NB4 (cell line): Measurements from ENCODE around the gene SLC66A2.
"Not testable (repeated sequence)": the region's sequence is repeated elsewhere in the genome, so short reads cannot be mapped to it uniquely, and the experiment has no call there.

Source experiments
- POLR2A ChIP-seq: IDR thresholded peaks from 2 replicates; pipeline ENCODE4 v1.6.1; 2011; ENCODE audit warnings: mild to moderate bottlenecking; ENCODE audit not compliant: insufficient read length; ENCODE audit errors: extremely low read depth
- TF ChIP-seq, protein P1 (sequence below): IDR thresholded peaks from one replicate; pipeline ENCODE4 v1.5.1; 2012; ENCODE audit warnings: low read depth, low read length
- TF ChIP-seq, protein P2 (sequence below): IDR thresholded peaks from 2 replicates; pipeline ENCODE4 v1.6.1; 2011; ENCODE audit warnings: low read depth, low read length

DNA sequence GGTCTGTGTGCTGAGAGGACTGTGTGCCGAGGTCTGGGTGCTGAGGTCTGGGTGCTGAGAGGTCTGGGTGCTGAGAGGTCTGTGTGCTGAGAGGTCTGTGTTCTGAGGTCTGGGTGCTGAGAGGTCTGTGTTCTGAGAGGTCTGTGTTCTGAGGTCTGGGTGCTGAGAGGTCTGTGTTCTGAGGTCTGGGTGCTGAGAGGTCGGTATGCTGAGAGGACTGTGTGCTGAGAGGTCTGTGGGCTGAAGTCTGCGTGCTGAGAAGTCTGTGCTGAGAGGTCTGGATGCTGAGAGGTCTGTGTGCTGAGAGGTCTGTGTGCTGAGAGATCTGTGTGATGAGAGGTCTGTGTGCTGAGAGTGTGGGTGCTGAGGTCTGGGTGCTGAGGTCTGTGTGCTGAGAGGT, 85.5 kb downstream of the SLC66A2 start:
- TF ChIP-seq POLR2A = not testable (repeated sequence)
- TF ChIP-seq, protein P1, sequence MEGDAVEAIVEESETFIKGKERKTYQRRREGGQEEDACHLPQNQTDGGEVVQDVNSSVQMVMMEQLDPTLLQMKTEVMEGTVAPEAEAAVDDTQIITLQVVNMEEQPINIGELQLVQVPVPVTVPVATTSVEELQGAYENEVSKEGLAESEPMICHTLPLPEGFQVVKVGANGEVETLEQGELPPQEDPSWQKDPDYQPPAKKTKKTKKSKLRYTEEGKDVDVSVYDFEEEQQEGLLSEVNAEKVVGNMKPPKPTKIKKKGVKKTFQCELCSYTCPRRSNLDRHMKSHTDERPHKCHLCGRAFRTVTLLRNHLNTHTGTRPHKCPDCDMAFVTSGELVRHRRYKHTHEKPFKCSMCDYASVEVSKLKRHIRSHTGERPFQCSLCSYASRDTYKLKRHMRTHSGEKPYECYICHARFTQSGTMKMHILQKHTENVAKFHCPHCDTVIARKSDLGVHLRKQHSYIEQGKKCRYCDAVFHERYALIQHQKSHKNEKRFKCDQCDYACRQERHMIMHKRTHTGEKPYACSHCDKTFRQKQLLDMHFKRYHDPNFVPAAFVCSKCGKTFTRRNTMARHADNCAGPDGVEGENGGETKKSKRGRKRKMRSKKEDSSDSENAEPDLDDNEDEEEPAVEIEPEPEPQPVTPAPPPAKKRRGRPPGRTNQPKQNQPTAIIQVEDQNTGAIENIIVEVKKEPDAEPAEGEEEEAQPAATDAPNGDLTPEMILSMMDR = not testable (repeated sequence)
- TF ChIP-seq, protein P2, sequence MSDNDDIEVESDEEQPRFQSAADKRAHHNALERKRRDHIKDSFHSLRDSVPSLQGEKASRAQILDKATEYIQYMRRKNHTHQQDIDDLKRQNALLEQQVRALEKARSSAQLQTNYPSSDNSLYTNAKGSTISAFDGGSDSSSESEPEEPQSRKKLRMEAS = not testable (repeated sequence)
